ENCODE results near the gene ETF1. TPM values are rescaled to one million over a fixed set of nuclear protein-coding genes. Genes with fewer than 3 reads are reported as not detected.

Gene ETF1
- total RNA-seq, 2 donors from 2014 or later = 81.5 to 96.2 TPM

DNA sequence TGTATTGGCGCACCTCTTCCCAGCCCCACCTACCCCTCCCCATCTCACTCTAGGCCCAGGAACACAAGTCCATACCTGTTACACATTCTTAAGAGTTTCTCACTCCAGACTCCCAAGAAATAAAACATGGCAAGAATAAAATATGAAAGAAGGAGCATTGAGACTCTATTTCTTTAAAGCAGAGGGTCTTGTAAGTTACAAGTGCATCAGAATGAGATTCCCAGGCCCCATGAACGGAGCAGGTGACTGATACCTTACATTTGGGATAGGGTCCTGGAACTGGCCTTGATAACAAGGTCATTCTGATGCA is 72.0 kb downstream of the ETF1 start:
- intact Hi-C loops (cut with DNase I) = no loop called here
- no peaks in the 10 kb centered on the region for H3K27me3 ChIP-seq

DNA sequence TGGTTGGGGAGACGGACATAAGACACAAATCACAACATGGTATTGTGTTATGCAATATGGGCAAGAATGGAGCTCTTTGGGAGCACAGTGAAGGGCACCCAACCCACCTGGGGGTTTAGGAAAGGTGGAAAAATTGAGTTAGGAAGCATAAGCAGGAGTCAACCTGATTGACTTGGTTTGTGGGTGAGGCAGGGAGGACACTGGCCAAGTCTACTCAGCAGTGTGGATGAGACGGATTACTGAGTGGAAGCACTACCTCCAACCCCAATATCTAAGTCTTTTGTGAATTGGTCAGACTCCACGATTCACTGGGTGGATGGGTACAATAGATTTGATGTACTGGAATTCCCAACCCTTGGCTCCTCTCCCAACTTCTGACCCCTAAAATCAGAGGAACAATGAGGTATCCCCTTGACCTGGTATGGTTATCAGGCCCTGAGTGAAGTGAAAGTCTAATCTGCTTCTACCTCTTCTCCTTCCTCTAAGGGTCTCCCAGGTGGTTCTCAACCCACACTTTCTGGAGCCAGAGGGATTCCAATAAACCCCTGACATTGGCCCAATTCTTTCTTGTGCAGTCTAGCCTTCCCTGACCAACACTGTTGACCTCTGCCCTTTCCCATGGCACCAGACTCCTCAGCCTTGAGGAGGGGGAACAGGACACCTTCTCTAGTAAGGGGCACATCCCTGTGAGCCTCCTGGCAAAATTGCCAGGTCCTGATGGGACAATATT is 72.5 kb downstream of the ETF1 start:
- H3K36me3 ChIP-seq = no peaks in the 10 kb centered on the region
- no peak overlapping the region for H3K27ac ChIP-seq
- no peaks in the 10 kb centered on the region for H3K4me1 ChIP-seq
- H3K4me3 ChIP-seq = no peak overlapping the region
- intact Hi-C loops (cut with DNase I) = no loop called here
- no peaks in the 10 kb centered on the region for H3K27me3 ChIP-seq
- H3K9ac ChIP-seq (ENCODE audit: low read depth in 2 of 2, low read length in 2 of 2) = no peak overlapping the region
- no peak for DNase-seq
- TF ChIP-seq, protein P1, sequence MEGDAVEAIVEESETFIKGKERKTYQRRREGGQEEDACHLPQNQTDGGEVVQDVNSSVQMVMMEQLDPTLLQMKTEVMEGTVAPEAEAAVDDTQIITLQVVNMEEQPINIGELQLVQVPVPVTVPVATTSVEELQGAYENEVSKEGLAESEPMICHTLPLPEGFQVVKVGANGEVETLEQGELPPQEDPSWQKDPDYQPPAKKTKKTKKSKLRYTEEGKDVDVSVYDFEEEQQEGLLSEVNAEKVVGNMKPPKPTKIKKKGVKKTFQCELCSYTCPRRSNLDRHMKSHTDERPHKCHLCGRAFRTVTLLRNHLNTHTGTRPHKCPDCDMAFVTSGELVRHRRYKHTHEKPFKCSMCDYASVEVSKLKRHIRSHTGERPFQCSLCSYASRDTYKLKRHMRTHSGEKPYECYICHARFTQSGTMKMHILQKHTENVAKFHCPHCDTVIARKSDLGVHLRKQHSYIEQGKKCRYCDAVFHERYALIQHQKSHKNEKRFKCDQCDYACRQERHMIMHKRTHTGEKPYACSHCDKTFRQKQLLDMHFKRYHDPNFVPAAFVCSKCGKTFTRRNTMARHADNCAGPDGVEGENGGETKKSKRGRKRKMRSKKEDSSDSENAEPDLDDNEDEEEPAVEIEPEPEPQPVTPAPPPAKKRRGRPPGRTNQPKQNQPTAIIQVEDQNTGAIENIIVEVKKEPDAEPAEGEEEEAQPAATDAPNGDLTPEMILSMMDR (IDR thresholded peaks at IDR 0.05) = no peak
- H3K9me3 ChIP-seq = no peaks in the 10 kb centered on the region

More for the DNA sequence above, 72.0 kb downstream of the ETF1 start:
- no peak for DNase-seq
- TF ChIP-seq, protein P1 (IDR thresholded peaks at IDR 0.05) = no peak
- Histone ChIP-seq H3K27ac (no peak overlapping the region), H3K36me3 (no peaks in the 10 kb centered on the region), H3K9ac (ENCODE audit: low read depth in 2 of 2, low read length in 2 of 2) (no peak overlapping the region), H3K9me3 (no peaks in the 10 kb centered on the region), H3K4me3 (no peak overlapping the region), H3K4me1 (no peaks in the 10 kb centered on the region)

DNA sequence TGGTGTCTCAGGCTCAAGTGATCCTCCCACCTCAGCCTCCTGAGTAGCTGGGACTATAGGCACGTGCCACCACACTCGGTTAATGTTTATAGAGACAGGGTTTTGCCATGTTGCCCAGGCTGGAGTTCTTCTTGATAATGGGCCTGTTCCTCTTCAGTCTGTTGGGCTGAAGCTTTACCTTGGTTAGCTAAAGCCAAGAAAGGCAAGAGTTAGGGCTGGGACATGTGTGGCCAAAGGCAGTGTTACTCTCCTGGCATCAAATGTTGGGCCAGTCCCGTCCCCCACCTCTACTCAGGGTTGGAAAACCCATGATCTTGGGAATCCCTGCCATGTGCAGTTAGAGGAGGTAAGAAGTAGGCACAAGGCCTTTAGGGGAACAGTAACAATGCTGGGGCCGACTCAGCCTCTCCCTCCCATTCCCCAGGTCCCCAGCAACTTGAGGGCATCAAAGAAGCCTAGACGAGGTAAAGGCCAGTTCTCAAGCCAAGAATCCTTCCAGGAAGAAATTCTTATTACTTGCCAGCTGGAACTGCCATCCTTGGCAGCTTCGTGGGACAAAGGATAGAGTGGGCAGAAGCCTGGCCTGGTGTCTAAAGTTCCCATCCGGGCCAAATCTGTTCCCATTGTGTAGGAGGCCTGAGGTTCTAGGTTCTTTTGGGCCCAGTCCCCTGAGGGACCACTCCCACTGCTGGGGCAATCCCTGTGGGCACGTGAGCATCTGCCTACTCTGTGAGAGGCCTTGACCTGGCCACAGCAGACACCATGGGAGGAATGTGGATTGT is 73.3 kb downstream of the ETF1 start:
- no peaks in the 10 kb centered on the region for H3K4me1 ChIP-seq
- H3K27ac ChIP-seq = no peak overlapping the region
- H3K4me3 ChIP-seq = no peak overlapping the region
- no peaks in the 10 kb centered on the region for H3K9me3 ChIP-seq
- no peak overlapping the region for H3K9ac ChIP-seq (ENCODE audit: low read depth in 2 of 2, low read length in 2 of 2)
- intact Hi-C loops (cut with DNase I) = loop anchor here (5.0 kb wide), 1 partner anchor 33 kb away; no protein-coding TSS in a partner anchor
- no peaks in the 10 kb centered on the region for H3K36me3 ChIP-seq
- no peak for DNase-seq
- no peaks in the 10 kb centered on the region for H3K27me3 ChIP-seq
- TF ChIP-seq, protein P1 (IDR thresholded peaks at IDR 0.05) = no peak

DNA sequence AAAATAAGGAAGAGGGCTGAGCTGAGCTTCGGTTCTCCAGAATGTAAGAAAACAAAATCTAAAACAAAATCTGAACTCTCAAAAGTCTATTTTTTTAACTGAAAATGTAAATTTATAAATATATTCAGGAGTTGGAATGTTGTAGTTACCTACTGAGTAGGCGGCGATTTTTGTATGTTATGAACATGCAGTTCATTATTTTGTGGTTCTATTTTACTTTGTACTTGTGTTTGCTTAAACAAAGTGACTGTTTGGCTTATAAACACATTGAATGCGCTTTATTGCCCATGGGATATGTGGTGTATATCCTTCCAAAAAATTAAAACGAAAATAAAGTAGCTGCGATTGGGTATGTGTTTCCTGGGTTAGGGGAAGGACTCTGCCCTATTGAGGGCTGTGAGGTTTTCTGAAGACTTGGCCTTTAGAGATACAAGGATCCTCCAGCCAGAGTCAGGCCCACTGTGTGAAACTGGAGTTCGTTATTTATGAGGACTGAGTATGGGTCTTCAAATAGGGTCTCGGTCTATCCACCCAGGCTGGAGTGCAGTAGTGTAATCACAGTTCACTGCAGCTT is 74.0 kb downstream of the ETF1 start:
- intact Hi-C loops (cut with DNase I) = loop anchor here (5.0 kb wide), 1 partner anchor 33 kb away; no protein-coding TSS in a partner anchor
- no peak overlapping the region for H3K4me3 ChIP-seq

More for the DNA sequence above, 74.0 kb downstream of the ETF1 start:
- Histone ChIP-seq H3K4me1 (no peaks in the 10 kb centered on the region), H3K9me3 (no peaks in the 10 kb centered on the region), H3K27ac (no peak overlapping the region), H3K36me3 (no peaks in the 10 kb centered on the region), H3K9ac (ENCODE audit: low read depth in 2 of 2, low read length in 2 of 2) (no peak overlapping the region), H3K27me3 (no peaks in the 10 kb centered on the region)
- TF ChIP-seq, protein P1 (IDR thresholded peaks at IDR 0.05) = no peak
- DNase-seq = no peak
